ENCODE data around the gene BRIP1.

The BRIP1 gene

DNA sequence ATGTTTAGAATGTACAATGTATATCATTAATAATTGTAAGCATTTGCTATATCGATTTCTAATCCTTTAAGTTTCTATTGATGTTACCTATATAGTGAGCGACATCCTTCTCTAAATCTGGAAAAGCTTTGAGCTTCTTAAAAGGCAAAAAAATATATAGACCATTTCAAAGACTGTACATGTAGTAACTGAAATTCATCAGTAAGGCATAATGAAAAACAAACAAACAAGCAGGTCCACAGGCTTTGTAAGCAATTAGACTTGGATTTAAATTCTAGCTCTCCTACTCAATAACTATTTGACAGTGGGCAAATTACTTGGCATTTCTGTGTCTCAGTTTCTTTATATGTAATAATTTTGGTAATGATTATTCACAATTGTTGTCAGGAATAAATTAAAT is 220.6 kb downstream of the BRIP1 start:
- Histone ChIP-seq H3K4me3 (ENCODE audit: low read depth, low read length) (no peak overlapping the region), H3K9me3 (ENCODE audit: control insufficient read depth, insufficient read depth, low read depth, low read length) (no peaks in the 10 kb centered on the region), H3K4me1 (ENCODE audit: control insufficient read depth, insufficient read depth, low read length) (no peaks in the 10 kb centered on the region), H3K36me3 (ENCODE audit: control insufficient read depth in 2 of 2, insufficient read depth in 1 of 2, low read length in 2 of 2) (no peaks in the 10 kb centered on the region), H3K27ac (ENCODE audit: extremely low read depth, low read depth, low read length) (no peak overlapping the region)
- CTCF ChIA-PET: no interaction called here
- TF ChIP-seq, protein P1, sequence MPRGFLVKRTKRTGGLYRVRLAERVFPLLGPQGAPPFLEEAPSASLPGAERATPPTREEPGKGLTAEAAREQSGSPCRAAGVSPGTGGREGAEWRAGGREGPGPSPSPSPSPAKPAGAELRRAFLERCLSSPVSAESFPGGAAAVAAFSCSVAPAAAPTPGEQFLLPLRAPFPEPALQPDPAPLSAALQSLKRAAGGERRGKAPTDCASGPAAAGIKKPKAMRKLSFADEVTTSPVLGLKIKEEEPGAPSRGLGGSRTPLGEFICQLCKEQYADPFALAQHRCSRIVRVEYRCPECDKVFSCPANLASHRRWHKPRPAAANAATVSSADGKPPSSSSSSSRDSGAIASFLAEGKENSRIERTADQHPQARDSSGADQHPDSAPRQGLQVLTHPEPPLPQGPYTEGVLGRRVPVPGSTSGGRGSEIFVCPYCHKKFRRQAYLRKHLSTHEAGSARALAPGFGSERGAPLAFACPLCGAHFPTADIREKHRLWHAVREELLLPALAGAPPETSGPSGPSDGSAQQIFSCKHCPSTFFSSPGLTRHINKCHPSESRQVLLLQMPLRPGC (tag by site-specific recombination; IDR thresholded peaks at IDR 0.05): no peak
- TF ChIP-seq ZNF549 (tag by site-specific recombination; IDR thresholded peaks at IDR 0.05) (no peak), ZNF37A (tag by site-specific recombination; IDR thresholded peaks at IDR 0.05) (no peak), ZBTB1 (tag by site-specific recombination; IDR thresholded peaks at IDR 0.05) (no peak), ZBTB20 (tag by site-specific recombination; IDR thresholded peaks at IDR 0.05) (no peak), ZNF114 (tag by site-specific recombination; IDR thresholded peaks at IDR 0.05) (no peak)
- TF ChIP-seq, protein P2, sequence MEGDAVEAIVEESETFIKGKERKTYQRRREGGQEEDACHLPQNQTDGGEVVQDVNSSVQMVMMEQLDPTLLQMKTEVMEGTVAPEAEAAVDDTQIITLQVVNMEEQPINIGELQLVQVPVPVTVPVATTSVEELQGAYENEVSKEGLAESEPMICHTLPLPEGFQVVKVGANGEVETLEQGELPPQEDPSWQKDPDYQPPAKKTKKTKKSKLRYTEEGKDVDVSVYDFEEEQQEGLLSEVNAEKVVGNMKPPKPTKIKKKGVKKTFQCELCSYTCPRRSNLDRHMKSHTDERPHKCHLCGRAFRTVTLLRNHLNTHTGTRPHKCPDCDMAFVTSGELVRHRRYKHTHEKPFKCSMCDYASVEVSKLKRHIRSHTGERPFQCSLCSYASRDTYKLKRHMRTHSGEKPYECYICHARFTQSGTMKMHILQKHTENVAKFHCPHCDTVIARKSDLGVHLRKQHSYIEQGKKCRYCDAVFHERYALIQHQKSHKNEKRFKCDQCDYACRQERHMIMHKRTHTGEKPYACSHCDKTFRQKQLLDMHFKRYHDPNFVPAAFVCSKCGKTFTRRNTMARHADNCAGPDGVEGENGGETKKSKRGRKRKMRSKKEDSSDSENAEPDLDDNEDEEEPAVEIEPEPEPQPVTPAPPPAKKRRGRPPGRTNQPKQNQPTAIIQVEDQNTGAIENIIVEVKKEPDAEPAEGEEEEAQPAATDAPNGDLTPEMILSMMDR (tag by site-specific recombination; IDR thresholded peaks at IDR 0.05): no peak
- POLR2A ChIA-PET: no interaction called here

DNA sequence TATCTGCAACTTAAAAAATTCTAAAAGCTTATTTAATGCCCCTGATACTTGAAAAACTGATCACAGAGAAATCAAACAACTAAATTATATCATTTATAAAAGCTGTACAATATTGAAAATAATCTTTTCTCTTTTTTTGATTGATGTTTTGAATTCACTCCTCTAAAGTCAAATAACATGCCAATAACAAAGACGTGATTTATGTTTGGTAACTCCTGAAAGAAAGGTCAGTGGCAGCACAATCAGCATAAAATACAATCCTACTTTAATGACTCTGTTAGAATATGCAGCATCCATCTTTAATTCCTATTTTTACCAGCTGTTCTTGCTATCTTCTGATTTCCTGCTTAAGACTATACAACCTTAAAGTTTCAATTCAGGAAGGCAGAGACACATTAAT is 221.6 kb downstream of the BRIP1 start:
- no peaks in the 10 kb centered on the region for H3K36me3 ChIP-seq (ENCODE audit: control insufficient read depth in 2 of 2, insufficient read depth in 1 of 2, low read length in 2 of 2)
- CTCF ChIA-PET: interaction anchor here (0.7 to 0.8 kb wide), 3 partner anchors 244 to 962 kb away, joined by 3 to 5 read pairs (median 4); no protein-coding TSS in a partner anchor
- no peak overlapping the region for H3K4me3 ChIP-seq (ENCODE audit: low read depth, low read length)
- no peaks in the 10 kb centered on the region for H3K9me3 ChIP-seq (ENCODE audit: control insufficient read depth, insufficient read depth, low read depth, low read length)
- TF ChIP-seq ZXDB (tag by site-specific recombination; IDR thresholded peaks at IDR 0.05): no peak
- TF ChIP-seq KLF16 (tag by site-specific recombination; IDR thresholded peaks at IDR 0.05): no peak
- no peak for TF ChIP-seq ZEB2 (tag by site-specific recombination; IDR thresholded peaks at IDR 0.05)
- TF ChIP-seq ZBTB8A (tag by site-specific recombination; IDR thresholded peaks at IDR 0.05): no peak
- TF ChIP-seq, protein P3, sequence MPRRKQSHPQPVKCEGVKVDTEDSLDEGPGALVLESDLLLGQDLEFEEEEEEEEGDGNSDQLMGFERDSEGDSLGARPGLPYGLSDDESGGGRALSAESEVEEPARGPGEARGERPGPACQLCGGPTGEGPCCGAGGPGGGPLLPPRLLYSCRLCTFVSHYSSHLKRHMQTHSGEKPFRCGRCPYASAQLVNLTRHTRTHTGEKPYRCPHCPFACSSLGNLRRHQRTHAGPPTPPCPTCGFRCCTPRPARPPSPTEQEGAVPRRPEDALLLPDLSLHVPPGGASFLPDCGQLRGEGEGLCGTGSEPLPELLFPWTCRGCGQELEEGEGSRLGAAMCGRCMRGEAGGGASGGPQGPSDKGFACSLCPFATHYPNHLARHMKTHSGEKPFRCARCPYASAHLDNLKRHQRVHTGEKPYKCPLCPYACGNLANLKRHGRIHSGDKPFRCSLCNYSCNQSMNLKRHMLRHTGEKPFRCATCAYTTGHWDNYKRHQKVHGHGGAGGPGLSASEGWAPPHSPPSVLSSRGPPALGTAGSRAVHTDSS (tag by site-specific recombination; IDR thresholded peaks at IDR 0.05): no peak
- TF ChIP-seq ZNF610 (tag by site-specific recombination; IDR thresholded peaks at IDR 0.05; ENCODE audit: borderline replicate concordance): no peak
- no peak for TF ChIP-seq ZNF416 (tag by site-specific recombination; IDR thresholded peaks at IDR 0.05)
- TF ChIP-seq MZF1 (tag by site-specific recombination; IDR thresholded peaks at IDR 0.05; ENCODE audit: borderline replicate concordance): no peak
- no peak for TF ChIP-seq ZNF792 (tag by site-specific recombination; IDR thresholded peaks at IDR 0.05)
- TF ChIP-seq ZNF560 (tag by site-specific recombination; IDR thresholded peaks at IDR 0.05; ENCODE audit: borderline replicate concordance): no peak
- POLR2A ChIA-PET: no interaction called here
- H3K4me1 ChIP-seq (ENCODE audit: control insufficient read depth, insufficient read depth, low read length): no peaks in the 10 kb centered on the region
- no peak overlapping the region for H3K27ac ChIP-seq (ENCODE audit: extremely low read depth, low read depth, low read length)

DNA sequence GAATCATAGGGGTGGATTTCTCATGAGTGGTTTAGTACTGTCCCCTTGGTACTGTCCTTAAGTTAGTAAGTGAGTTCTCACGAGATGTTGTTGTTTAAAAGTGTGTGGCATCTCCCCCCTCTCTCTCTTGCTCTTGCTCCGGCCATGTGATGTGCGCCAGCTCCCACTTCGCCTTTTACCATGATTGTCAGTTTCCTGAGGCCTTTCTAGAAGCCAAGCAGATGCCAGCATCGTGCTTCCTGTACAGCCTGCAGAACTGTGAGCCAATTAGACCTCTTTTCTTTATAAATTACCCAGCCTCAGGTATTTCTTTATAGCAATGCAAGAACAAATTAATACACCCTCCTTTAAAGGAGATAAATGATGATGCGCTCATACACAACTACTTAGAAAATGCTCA is 222.2 kb downstream of the BRIP1 start:
- POLR2A ChIA-PET: no interaction called here
- H3K4me1 ChIP-seq (ENCODE audit: control insufficient read depth, insufficient read depth, low read length): no peaks in the 10 kb centered on the region
- no peak overlapping the region for H3K27ac ChIP-seq (ENCODE audit: extremely low read depth, low read depth, low read length)
- TF ChIP-seq GLIS2 (tag by site-specific recombination; IDR thresholded peaks at IDR 0.05) (no peak), SP7 (tag by site-specific recombination; IDR thresholded peaks at IDR 0.05) (no peak), ZNF324 (tag by site-specific recombination; IDR thresholded peaks at IDR 0.05) (no peak)
- no peaks in the 10 kb centered on the region for H3K9me3 ChIP-seq (ENCODE audit: control insufficient read depth, insufficient read depth, low read depth, low read length)
- H3K36me3 ChIP-seq (ENCODE audit: control insufficient read depth in 2 of 2, insufficient read depth in 1 of 2, low read length in 2 of 2): no peaks in the 10 kb centered on the region
- no peak overlapping the region for H3K4me3 ChIP-seq (ENCODE audit: low read depth, low read length)
- CTCF ChIA-PET: no interaction called here
